GM08714 (cell line): Measurements from ENCODE around the gene PRIM1.
"Not testable (repeated sequence)": the region's sequence is repeated elsewhere in the genome, so short reads cannot be mapped to it uniquely, and the experiment has no call there.

ENCODE experiments used
- H3K4me3 ChIP-seq: fragments of 200-500 bp; sonication (Bioruptor generic); 2 replicates; pipeline ENCODE4 v1.5.1; 2014; ENCODE audit warnings: mild to moderate bottlenecking, low read length, inconsistent platforms
- ZNF274 ChIP-seq: IDR thresholded peaks from 2 replicates; pipeline ENCODE4 v1.6.1; 2012; ENCODE audit warnings: mild to moderate bottlenecking, low read depth, low read length

The PRIM1 gene

DNA sequence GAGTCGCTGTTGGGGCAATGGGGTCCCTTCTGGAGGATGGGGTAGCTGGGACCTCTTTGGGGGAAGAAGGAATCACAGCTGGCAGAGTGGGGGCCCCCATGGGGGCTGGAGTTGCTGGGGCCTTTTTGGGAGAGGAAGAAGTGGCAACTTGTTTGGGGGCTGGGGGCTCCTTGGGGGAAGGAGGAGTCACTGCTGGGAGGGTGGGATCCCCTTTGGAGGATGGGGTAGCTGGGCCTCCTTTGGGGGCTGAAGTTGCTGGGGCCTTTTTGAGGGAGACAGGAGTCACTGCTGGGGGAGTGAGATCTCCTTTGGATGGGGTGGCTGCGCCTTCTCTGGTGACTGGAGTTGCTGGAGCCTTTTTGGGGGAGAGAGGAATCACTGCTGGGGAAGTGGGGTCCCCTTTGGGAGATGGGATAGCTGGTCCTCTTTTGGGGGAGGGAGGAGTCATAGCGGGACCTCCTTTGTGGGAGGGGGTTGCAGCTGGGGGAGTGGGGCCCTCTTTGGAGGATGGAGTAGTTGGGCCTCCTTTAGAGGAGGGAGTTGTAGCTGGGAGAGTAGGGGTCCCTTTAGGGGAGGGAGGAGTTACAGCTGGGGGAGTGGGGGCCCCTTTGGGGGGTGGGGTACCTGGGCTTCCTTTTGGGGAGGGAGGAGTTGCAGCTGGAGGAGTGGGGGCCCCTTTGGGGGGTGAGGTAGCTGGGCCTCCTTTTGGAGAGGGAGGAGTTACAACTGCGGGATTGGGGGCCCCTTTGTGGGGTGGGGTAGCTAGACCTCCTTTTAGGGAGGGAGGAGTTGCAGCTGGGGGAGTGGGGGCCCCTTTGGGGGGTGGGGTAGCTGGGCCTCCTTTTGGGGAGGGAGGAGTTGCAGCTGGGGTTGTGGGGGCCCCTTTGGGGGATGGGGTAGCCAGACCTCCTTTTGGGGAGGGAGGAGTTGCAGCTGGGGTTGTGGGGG is 34.9 kb downstream of the PRIM1 start:
- H3K4me3 ChIP-seq, result no peak overlapping the region
- no peak for TF ChIP-seq ZNF274

DNA sequence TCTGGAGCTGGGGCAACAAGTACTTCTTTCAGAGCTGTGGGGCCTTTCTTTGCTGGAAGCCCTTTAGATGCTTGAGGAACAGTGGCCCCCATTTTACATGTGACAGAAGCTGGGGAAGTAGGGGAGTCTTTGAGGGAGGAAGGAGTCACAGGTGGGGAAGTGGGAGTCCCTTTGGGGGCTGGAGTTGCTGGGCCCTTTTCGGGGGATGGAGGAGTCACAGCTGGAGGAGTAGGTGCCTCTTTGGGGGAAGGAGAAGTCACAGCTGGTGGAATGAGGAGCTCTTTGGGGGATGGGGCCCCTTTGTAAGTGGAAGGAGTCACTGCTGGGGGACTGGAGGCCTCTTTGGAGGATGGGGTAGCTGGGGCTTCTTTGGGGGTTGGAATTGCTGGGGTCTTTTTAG is 35.7 kb downstream of the PRIM1 start:
- H3K4me3 ChIP-seq, result no peak overlapping the region
- TF ChIP-seq ZNF274, result no peak

DNA sequence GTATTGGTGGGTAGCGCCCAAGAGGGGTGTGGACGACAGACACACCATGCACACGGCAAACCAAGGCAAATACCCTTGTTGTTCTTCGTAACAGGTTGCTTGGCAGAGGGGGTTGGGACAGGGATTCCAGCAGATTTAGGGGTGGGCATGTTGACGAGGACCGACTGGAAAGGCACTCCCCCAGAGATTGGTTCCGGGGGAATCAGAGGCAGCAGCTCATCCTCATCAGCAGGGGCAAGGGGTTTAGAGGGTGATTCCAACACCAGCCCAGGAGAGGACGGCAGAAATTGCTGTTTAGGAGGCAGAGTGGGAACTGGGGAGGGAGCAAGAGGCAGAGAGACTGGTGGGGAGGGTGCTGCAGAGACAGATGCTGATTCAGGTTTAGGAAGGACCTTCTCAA is 36.3 kb downstream of the PRIM1 start:
- no peak overlapping the region for H3K4me3 ChIP-seq
- TF ChIP-seq ZNF274, result no peak

DNA sequence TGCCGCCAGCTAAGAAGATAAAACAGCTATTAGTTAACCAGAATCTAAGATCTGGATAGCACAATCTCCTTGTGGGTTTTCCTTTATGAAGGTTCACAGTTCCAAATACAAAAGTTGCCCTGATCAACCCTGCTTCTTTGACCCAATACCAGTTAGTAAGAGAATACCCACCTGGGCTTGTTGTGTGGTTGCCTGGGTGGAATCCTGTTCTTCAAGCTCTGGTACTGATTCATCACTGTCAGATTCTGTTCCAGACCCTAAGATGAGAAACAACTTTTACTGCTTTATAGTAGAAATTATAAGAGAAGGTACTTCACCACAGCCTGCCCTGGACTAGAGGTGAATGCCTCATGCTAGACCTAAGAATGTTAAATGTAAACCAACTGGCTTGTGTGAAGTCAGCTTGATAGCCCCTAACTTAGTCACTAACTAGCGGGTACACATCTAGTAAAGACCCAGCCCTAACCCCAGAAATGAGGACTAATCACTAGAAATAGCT is 37.6 kb downstream of the PRIM1 start:
- no peak overlapping the region for H3K4me3 ChIP-seq

DNA sequence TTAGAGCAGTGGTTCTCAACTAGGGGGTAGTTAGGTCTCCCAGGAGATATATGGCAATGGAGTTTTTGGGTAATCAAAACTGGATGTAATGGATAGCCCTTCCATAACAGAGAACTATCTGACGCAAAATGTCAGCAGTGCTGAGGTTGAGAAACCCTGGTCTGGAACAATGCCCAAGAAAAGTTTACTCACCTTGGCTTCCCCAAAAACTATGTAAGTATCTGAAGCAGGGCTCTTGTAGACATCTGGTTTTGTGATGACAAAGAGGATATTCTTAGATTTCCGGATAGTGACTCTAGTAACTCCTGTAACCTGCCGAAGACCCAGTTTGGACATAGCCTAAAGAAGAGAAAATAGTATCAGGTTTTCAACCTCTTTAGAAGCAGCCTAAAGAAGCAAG is 38.8 kb downstream of the PRIM1 start:
- no peak for TF ChIP-seq ZNF274
- H3K4me3 ChIP-seq, result no peak overlapping the region

More for the DNA sequence above, 37.6 kb downstream of the PRIM1 start:
- no peak for TF ChIP-seq ZNF274

DNA sequence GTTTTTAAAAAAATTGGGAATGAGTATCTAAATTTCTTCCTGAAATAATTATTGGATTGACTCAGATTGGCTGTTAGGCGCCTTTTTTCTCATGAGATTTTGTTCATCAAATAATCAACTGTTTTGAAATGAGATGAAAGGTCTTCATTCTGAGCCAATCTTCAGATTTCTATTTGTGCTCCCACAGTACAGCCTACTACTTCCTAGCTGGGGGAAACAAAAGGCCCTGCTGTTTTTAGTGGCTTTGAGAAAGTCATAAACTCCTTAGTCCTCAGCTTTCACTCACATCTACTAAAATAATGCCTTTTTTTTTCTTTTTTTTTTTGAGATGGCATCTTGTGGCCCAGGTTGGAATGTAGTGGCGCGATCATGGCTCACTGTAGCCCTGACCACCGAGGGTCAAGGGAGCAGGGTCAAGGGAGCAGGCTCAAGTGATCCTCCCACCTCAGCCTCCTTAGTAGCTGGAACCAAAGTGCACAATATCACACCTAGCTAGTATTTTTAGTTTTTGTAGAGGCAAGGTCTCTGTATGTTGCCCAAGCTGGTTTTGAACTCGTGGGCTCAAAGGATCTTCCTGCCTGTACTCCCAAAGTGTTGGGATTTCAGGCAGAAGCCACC is 42.3 kb downstream of the PRIM1 start:
- no peak for TF ChIP-seq ZNF274
- H3K4me3 ChIP-seq, result no peak overlapping the region

DNA sequence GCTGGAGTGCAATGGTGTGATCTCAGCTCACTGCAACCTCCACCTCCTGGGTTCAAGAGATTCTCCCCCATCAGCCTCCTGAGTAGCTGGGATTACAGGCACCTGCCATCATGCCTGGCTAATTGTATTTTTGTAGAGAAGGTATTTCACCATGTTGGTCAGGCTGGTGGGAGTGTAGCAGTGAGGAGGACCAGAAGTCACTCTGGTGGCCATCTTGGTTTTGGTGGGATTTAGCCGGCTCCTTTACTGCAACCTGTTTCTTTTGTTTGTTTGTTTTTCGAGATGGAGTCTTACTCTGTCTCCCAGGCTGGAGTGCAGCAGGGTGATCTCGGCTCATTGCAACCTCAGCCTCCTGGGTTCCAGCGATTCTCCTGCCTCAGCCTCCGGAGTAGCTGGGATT is 47.6 kb downstream of the PRIM1 start:
- H3K4me3 ChIP-seq, result not testable (repeated sequence)

DNA sequence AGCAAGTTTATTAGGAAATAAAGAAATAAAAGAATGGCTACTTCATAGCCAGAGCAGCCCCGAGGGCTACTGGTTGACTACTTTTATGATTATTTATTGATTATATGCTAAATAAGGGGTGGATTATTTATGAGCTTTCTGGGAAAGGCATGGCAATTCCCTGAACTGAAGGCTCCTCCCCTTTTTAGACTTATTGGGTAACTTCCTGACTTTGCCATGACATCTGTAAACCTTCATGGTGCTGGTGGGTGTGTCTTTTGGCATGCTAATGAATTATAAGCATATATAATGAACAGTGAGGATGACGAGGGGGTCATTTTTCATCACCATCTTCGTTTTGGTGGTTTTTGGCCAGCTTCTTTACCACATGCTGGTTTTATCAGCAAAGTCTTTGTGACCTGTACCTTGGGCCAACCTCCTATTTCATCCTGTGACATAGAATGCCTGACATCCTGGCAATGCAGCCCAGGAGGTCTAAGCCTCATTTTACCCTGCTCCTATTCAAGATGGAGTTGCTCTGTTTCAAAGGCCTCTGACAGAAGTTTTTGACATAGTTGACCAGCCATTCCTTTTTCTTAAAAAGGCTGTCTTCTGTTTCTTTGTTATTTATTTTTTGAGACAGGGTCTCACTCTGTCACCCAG is 53.0 kb downstream of the PRIM1 start:
- no peak for TF ChIP-seq ZNF274
- H3K4me3 ChIP-seq, result no peak overlapping the region

DNA sequence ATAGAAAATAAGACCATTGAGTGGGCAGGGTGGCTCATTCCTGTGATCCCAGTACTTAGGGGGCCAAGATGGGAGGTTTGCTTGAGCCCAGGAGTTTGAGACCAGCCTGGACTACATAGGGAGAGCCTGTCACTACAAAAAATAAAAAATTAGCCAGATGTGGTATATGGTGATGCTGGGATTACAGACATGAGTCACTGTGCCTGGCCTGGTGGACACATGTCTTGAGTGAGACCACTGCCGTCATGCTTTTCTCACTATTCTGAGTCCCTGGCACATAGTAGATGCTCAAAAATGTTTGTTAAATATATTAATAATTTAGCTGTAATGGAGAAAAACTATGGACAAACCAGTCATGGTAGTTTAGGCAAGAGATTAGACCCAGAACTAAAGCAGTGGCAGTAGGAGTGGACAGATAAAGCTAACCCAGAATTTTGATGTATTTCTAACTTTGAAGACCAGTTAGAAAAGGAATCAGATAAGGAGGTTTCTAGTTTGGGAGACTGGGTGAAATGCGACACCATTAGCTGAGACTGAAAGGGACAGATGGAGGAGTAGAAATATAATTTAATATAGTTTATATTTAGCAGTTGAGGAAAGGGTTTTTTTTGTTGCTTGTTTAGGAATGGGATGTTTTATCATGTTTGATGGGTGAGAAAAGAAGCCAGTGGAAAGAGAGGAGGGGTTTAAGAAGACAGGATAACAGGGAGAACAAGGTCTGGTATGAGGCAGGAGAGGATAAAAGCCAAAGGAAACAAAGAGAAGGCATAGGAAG is 56.6 kb downstream of the PRIM1 start:
- TF ChIP-seq ZNF274, result no peak
- no peak overlapping the region for H3K4me3 ChIP-seq

DNA sequence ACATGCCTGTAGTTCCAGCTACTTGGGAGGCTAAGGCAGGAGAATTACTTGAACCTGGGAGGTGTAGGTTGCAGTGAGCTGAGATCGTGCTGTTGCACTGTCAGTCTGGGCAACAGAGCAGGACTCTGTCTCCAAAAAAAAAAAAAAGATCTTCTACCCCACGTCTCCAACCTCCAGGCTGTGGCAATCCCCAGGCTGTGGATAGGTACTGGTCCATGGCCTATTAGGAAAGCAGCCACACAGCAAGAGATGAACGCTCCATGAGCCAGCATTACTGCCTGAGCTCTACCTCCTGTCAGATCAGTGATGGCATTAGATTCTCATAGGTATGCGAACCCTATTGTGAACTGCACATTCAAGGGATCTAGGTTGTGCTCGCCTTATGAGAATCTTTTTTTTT is 58.0 kb downstream of the PRIM1 start:
- H3K4me3 ChIP-seq, result no peak overlapping the region

DNA sequence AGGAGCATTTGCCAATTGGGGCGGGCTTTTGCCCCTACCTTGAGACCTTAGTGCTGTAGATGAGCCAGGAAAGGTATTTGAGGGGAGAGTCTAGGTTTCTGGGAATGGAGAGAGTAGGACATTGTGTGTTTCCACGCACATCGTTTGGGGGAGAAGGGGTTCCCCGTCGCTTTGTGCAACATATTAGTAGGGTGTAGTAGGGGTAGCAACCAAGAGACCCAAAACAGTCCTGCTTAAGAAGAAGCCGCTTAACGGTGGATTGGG is 63.3 kb downstream of the PRIM1 start:
- no peak for TF ChIP-seq ZNF274
- H3K4me3 ChIP-seq, result peak overlapping the region; percentile 86

More for the DNA sequence above, 58.0 kb downstream of the PRIM1 start:
- TF ChIP-seq ZNF274, result no peak

DNA sequence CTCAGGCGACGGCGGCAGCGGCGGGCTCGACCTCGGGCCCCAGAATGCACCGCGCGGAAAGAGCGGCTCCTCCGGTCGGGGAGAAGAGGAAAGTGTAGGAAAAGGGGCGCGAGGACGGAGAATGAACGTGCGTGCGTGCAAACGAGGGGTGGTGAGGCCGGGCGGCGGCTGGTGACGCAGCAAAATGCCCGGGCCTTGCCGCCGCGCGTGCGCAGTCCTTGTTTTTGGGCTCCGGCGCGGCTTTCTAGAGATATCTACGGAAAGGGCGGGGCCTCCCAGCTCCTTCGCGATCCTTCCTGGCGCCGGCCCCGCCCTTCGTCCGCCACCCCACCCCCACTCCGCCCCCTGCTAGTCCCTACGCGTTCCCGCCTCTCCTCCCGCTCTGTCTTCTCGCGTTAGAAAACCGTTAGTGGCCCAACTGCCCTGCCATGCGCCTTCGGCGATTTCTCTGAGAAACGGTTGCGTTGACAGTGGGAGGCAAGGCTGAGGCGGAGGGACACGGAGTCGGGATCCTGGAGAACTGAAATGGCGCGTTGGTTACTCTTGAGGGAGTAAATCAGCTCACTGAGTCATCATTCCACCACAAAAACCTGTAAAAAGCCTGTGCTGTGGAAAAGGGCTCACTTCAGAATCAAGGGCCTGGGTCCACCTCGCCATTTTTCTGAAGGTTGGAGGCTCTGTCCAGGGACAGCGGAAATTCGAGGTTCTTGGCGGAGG is 63.8 kb downstream of the PRIM1 start, which contains the start of gene PTGES3:
Gene PTGES3 (minus strand): TSS at position 156 of the 717 bp plus-strand sequence. CDS start 285 bp downstream, outside the sequence.
- H3K4me3 ChIP-seq, result peak within 1 kb of the TSS; percentile 96
- TF ChIP-seq ZNF274, result no peak
